KMS-11 (cell line): ENCODE results near the gene NOL9.

Experiments used
- H2AFZ ChIP-seq: fragments of 200-600 bp; sonication (generic); 2 replicates; pipeline ENCODE4 v1.6.1; 2016; ENCODE audit warnings: antibody characterized with exemption, mixed run types, low read depth
- H3K27ac ChIP-seq: fragments of 200-600 bp; sonication (generic); 2 replicates; pipeline ENCODE4 v1.6.1; 2016; ENCODE audit warnings: mild to moderate bottlenecking, mixed run types
- H3K27me3 ChIP-seq: fragments of 200-600 bp; sonication (generic); 2 replicates; pipeline ENCODE4 v1.6.1; 2017; ENCODE audit warnings: mild to moderate bottlenecking, low read depth, mixed run types, moderate library complexity; ENCODE audit not compliant: insufficient read depth
- H3K36me3 ChIP-seq: fragments of 200-600 bp; sonication (generic); 2 replicates; pipeline ENCODE4 v1.6.1; 2017; ENCODE audit warnings: mild to moderate bottlenecking, mixed run types; ENCODE audit not compliant: insufficient read depth
- H3K4me1 ChIP-seq: fragments of 200-600 bp; sonication (generic); 2 replicates; pipeline ENCODE4 v1.6.1; 2016; ENCODE audit warnings: mild to moderate bottlenecking, low read depth, mixed run types; ENCODE audit not compliant: poor library complexity, severe bottlenecking
- H3K4me2 ChIP-seq: fragments of 200-600 bp; sonication (generic); 2 replicates; pipeline ENCODE4 v1.7.0; 2016; ENCODE audit warnings: mild to moderate bottlenecking, mixed run types
- H3K4me3 ChIP-seq: fragments of 200-600 bp; sonication (generic); IDR thresholded peaks from 2 replicates; pipeline ENCODE4 v1.6.1; 2017; ENCODE audit warnings: low read depth, low read length, mixed read lengths; ENCODE audit not compliant: insufficient read depth
- H3K79me2 ChIP-seq: fragments of 200-600 bp; sonication (generic); 2 replicates; pipeline ENCODE4 v1.6.1; 2016; ENCODE audit warnings: low read depth, mixed run types; ENCODE audit not compliant: insufficient read depth
- H3K9ac ChIP-seq: fragments of 200-600 bp; sonication (generic); 2 replicates; pipeline ENCODE4 v1.6.1; 2016; ENCODE audit warnings: mild to moderate bottlenecking, mixed run types
- H4K20me1 ChIP-seq: fragments of 200-600 bp; sonication (generic); 2 replicates; pipeline ENCODE4 v1.6.1; 2016; ENCODE audit warnings: mild to moderate bottlenecking, mixed run types; ENCODE audit not compliant: insufficient read depth
- CTCF ChIP-seq: fragments of 200-600 bp; sonication (generic); conservative IDR thresholded peaks from 2 replicates; pipeline ENCODE4 v1.6.1; 2017; ENCODE audit warnings: low read depth, mild to moderate bottlenecking, antibody characterized with exemption, low read length, moderate library complexity, mixed read lengths

NOL9 gene

GRCh38 chr1:6521536-6521935 is 32.8 kb downstream of the NOL9 start:
- H2AFZ ChIP-seq = no peak overlapping the region

GRCh38 chr1:6519935-6520671 is 34.2 kb downstream of the NOL9 start:
- Histone ChIP-seq H3K4me3 (no peak overlapping the region), H2AFZ (no peak overlapping the region), H3K4me1 (no peaks in the 10 kb centered on the region), H3K4me2 (no peak overlapping the region), H3K9ac (no peak overlapping the region), H3K27ac (no peak overlapping the region), H3K36me3 (no peaks in the 10 kb centered on the region), H3K27me3 (no peaks in the 10 kb centered on the region), H4K20me1 (no peaks in the 10 kb centered on the region), H3K79me2 (no peaks in the 10 kb centered on the region)
- no peak for TF ChIP-seq CTCF

More at GRCh38 chr1:6521536-6521935, 32.8 kb downstream of the NOL9 start:
- Histone ChIP-seq H4K20me1 (no peaks in the 10 kb centered on the region), H3K9ac (no peak overlapping the region), H3K27me3 (no peaks in the 10 kb centered on the region), H3K36me3 (no peaks in the 10 kb centered on the region), H3K4me3 (no peak overlapping the region), H3K79me2 (no peaks in the 10 kb centered on the region), H3K4me1 (no peaks in the 10 kb centered on the region), H3K27ac (no peak overlapping the region), H3K4me2 (no peak overlapping the region)
- TF ChIP-seq CTCF = no peak

GRCh38 chr1:6519491-6519934 is 34.8 kb downstream of the NOL9 start:
- no peaks in the 10 kb centered on the region for H3K79me2 ChIP-seq
- no peak overlapping the region for H3K4me3 ChIP-seq
- H3K4me2 ChIP-seq = no peak overlapping the region
- no peaks in the 10 kb centered on the region for H3K27me3 ChIP-seq
- H3K9ac ChIP-seq = no peak overlapping the region
- TF ChIP-seq CTCF = no peak
- no peaks in the 10 kb centered on the region for H4K20me1 ChIP-seq
- H2AFZ ChIP-seq = no peak overlapping the region
- H3K27ac ChIP-seq = no peak overlapping the region
- no peaks in the 10 kb centered on the region for H3K36me3 ChIP-seq
- no peaks in the 10 kb centered on the region for H3K4me1 ChIP-seq

GRCh38 chr1:6517435-6517851 is 36.9 kb downstream of the NOL9 start:
- no peaks in the 10 kb centered on the region for H3K4me1 ChIP-seq
- TF ChIP-seq CTCF = no peak
- no peak overlapping the region for H2AFZ ChIP-seq

More at GRCh38 chr1:6517435-6517851, 36.9 kb downstream of the NOL9 start:
- Histone ChIP-seq H3K27ac (no peak overlapping the region), H3K9ac (no peak overlapping the region), H3K79me2 (no peaks in the 10 kb centered on the region), H3K27me3 (no peaks in the 10 kb centered on the region), H3K4me3 (no peak overlapping the region), H3K4me2 (no peak overlapping the region), H3K36me3 (no peaks in the 10 kb centered on the region), H4K20me1 (no peaks in the 10 kb centered on the region)
